Liver (tissue), 9 donors: ENCODE measurements around the gene SASH1. TPM values are rescaled to one million over a fixed set of nuclear protein-coding genes. Genes with fewer than 3 reads are reported as not detected.

Experiments
- DNase-seq: peaks from one replicate; pipeline ENCODE4 v3.0.0-alpha.2; 2017; ENCODE audit warnings: low spot score
- H3K27ac ChIP-seq, 2 donors: one replicate each; pipeline ENCODE4 v1.7.0; 2013; ENCODE audit warnings: inconsistent platforms in 2 of 2, low read length in 2 of 2, control low read depth in 1 of 2, low read depth in 1 of 2, mild to moderate bottlenecking in 1 of 2
- H3K27me3 ChIP-seq, 4 donors: one replicate each; pipeline versions ENCODE4 v1.6.1 to v1.7.0; 2013; ENCODE audit warnings: low read length in 3 of 4, inconsistent platforms in 1 of 4, mild to moderate bottlenecking in 1 of 4, moderate library complexity in 1 of 4; ENCODE audit not compliant: control insufficient read depth in 4 of 4, insufficient read depth in 4 of 4
- H3K36me3 ChIP-seq, 4 donors: one replicate each; pipeline versions ENCODE4 v1.6.1 to v1.7.0; 2013; ENCODE audit warnings: low read length in 3 of 4, mild to moderate bottlenecking in 3 of 4, low read depth in 1 of 4, moderate library complexity in 1 of 4; ENCODE audit not compliant: control insufficient read depth in 4 of 4, insufficient read depth in 3 of 4
- H3K4me1 ChIP-seq, 4 donors: one replicate each; pipeline versions ENCODE4 v1.6.1 to v1.7.0; 2013; ENCODE audit warnings: low read length in 3 of 4, mild to moderate bottlenecking in 3 of 4, moderate library complexity in 1 of 4; ENCODE audit not compliant: control insufficient read depth in 4 of 4, insufficient read depth in 4 of 4
- H3K4me3 ChIP-seq, 3 donors: one replicate each; pipeline versions ENCODE4 v1.6.1 to v1.7.0; 2013; ENCODE audit warnings: low read length in 3 of 3, control low read depth in 1 of 3, low read depth in 1 of 3, mild to moderate bottlenecking in 1 of 3
- H3K9ac ChIP-seq, 2 donors: one replicate each; pipeline ENCODE4 v1.7.0; 2013; ENCODE audit warnings: low read length in 2 of 2, mild to moderate bottlenecking in 2 of 2, moderate library complexity in 2 of 2, control low read depth in 1 of 2, low read depth in 1 of 2
- H3K9me3 ChIP-seq, 4 donors: one replicate each; pipeline versions ENCODE4 v1.6.1 to v1.7.0; 2013; ENCODE audit warnings: low read length in 3 of 4; ENCODE audit not compliant: control insufficient read depth in 4 of 4
- CTCF ChIP-seq: fragments of 150-350 bp; IDR thresholded peaks from 2 replicates; pipeline ENCODE4 v1.5.1; 2017; ENCODE audit warnings: improper control_type of control experiment, low read depth, low read length; ENCODE audit not compliant: missing input control
- EGR1 ChIP-seq, 2 donors: IDR thresholded peaks; 2 replicates each; pipeline ENCODE4 v1.6.1; 2016 to 2018; ENCODE audit warnings: antibody characterized with exemption in 2 of 2, low read depth in 2 of 2
- FOXA1 ChIP-seq: IDR thresholded peaks from 2 replicates; pipeline ENCODE4 v1.6.1; 2016; ENCODE audit warnings: antibody characterized with exemption
- FOXA2 ChIP-seq: IDR thresholded peaks from 2 replicates; pipeline ENCODE4 v1.6.1; 2016; ENCODE audit warnings: antibody characterized with exemption
- GABPA ChIP-seq, 2 donors: IDR thresholded peaks in 1 of 2; conservative IDR thresholded peaks in 1 of 2; 2 replicates each; pipeline ENCODE4 v1.6.1; 2016; ENCODE audit warnings: antibody characterized with exemption in 2 of 2, mild to moderate bottlenecking in 1 of 2, moderate library complexity in 1 of 2
- HNF4A ChIP-seq, 2 donors: conservative IDR thresholded peaks; 2 replicates each; pipeline ENCODE4 v1.6.1; 2016; ENCODE audit warnings: antibody characterized with exemption in 2 of 2, mild to moderate bottlenecking in 2 of 2
- HNF4G ChIP-seq: IDR thresholded peaks from 2 replicates; pipeline ENCODE4 v1.6.1; 2016; ENCODE audit warnings: antibody characterized with exemption
- JUND ChIP-seq, 2 donors: IDR thresholded peaks; 2 replicates each; pipeline ENCODE4 v1.6.1; 2016; ENCODE audit warnings: antibody characterized with exemption in 2 of 2
- MAX ChIP-seq: IDR thresholded peaks from 2 replicates; pipeline ENCODE4 v1.6.1; 2016; ENCODE audit warnings: antibody characterized with exemption
- NR2F2 ChIP-seq: IDR thresholded peaks from 2 replicates; pipeline ENCODE4 v1.6.1; 2016; ENCODE audit warnings: antibody characterized with exemption
- RAD21 ChIP-seq, 2 donors: IDR thresholded peaks; 2 replicates each; pipeline ENCODE4 v1.6.1; 2016; ENCODE audit warnings: antibody characterized with exemption in 2 of 2, mild to moderate bottlenecking in 2 of 2
- RXRA ChIP-seq, 2 donors: IDR thresholded peaks; 2 replicates each; pipeline ENCODE4 v1.6.1; 2017 to 2018; ENCODE audit warnings: antibody characterized with exemption in 2 of 2, mild to moderate bottlenecking in 1 of 2
- SP1 ChIP-seq: IDR thresholded peaks from 2 replicates; pipeline ENCODE4 v1.6.1; 2018; ENCODE audit warnings: antibody characterized with exemption, mild to moderate bottlenecking
- TAF1 ChIP-seq: conservative IDR thresholded peaks from 2 replicates; pipeline ENCODE4 v1.6.1; 2016; ENCODE audit warnings: antibody characterized with exemption, mild to moderate bottlenecking
- YY1 ChIP-seq: IDR thresholded peaks from 2 replicates; pipeline ENCODE4 v1.6.1; 2016; ENCODE audit warnings: antibody characterized with exemption, mild to moderate bottlenecking
- WGBS: extraction: QIAGEN DNeasy Blood & Tissue Kit; methylation state at CpG from one replicate; pipeline ENCODE4 v1.1.7; 2013; 5-methylcytosine and 5-hydroxymethylcytosine counted together
- polyA plus RNA-seq, 2 donors: library from polyadenylated mRNA; stranded (reverse) in 1 of 2; unstranded in 1 of 2; fragments of 200-250 nt in 1 of 2; fragments of >200 nt in 1 of 2; fragmentation: Nextera tagmentation in 1 of 2; extraction: Ambion mirVana in 1 of 2; gene quantifications; one replicate each; pipeline versions ENCODE4 v1.2.1 to v1.2.3, GENCODE V29; 2013 to 2015
- total RNA-seq, 2 donors: library from RNA; depleted of rRNA; stranded (reverse); fragments of >200 nt; gene quantifications; one replicate each; pipeline ENCODE4 v1.2.3, GENCODE V29; 2014
- TF ChIP-seq, protein P1 (sequence below): IDR thresholded peaks from 2 replicates; pipeline ENCODE4 v1.6.1; 2016; ENCODE audit warnings: antibody characterized with exemption
- TF ChIP-seq, protein P2 (sequence below): IDR thresholded peaks from 2 replicates; pipeline ENCODE4 v1.6.1; 2016; ENCODE audit warnings: antibody characterized with exemption
- TF ChIP-seq, protein P3 (sequence below): IDR thresholded peaks from 2 replicates; pipeline ENCODE4 v1.6.1; 2016; ENCODE audit warnings: antibody characterized with exemption, mild to moderate bottlenecking
- donor health status: healthy.
- donor health status: healthy.
- donor health status: healthy.
- donor health status: healthy.
- donor health status: healthy.

The SASH1 gene
- total and polyA plus RNA-seq, 4 donors: 3.5 to 16.4 (median 7.6) TPM

DNA sequence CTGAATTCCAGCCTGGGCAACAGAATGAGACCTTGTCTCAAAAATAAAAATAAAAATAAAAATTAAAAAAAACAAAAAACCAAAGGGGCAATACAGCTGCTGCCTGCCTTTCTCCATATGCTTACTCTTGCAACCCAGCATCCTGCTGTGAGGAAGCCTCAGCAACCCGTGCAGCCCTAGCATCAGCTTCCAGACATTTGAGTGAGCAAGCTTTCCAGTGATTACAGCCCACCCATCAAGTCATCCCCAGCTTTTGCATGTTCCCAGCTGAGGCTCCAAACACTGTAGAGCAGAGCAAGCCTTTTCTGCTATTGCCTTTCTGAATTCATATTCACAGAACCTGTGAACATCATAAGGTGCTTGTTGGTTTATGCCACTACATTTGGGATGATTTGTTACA is 93.8 kb downstream of the SASH1 start:
- Histone ChIP-seq H3K27me3 (no peaks in the 10 kb centered on the region), H3K9me3 (no peaks in the 10 kb centered on the region), H3K36me3 (no peaks in the 10 kb centered on the region), H3K4me3 (no peak overlapping the region), H3K4me1 (peaks cover 2 to 12% (median 7%) of the 10 kb centered on the region in 4 donors), H3K9ac (no peak overlapping the region), H3K27ac (no peak overlapping the region)
- no peak for DNase-seq
- TF ChIP-seq JUND (IDR thresholded peaks at IDR 0.05): no peak
- TF ChIP-seq CTCF: no peak
- TF ChIP-seq, protein P1, sequence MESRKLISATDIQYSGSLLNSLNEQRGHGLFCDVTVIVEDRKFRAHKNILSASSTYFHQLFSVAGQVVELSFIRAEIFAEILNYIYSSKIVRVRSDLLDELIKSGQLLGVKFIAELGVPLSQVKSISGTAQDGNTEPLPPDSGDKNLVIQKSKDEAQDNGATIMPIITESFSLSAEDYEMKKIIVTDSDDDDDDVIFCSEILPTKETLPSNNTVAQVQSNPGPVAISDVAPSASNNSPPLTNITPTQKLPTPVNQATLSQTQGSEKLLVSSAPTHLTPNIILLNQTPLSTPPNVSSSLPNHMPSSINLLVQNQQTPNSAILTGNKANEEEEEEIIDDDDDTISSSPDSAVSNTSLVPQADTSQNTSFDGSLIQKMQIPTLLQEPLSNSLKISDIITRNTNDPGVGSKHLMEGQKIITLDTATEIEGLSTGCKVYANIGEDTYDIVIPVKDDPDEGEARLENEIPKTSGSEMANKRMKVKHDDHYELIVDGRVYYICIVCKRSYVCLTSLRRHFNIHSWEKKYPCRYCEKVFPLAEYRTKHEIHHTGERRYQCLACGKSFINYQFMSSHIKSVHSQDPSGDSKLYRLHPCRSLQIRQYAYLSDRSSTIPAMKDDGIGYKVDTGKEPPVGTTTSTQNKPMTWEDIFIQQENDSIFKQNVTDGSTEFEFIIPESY: no peak
- TF ChIP-seq, protein P2, sequence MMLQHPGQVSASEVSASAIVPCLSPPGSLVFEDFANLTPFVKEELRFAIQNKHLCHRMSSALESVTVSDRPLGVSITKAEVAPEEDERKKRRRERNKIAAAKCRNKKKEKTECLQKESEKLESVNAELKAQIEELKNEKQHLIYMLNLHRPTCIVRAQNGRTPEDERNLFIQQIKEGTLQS: no peak
- no peak for TF ChIP-seq RAD21 (IDR thresholded peaks at IDR 0.05)
- TF ChIP-seq MAX: no peak
- TF ChIP-seq, protein P3, sequence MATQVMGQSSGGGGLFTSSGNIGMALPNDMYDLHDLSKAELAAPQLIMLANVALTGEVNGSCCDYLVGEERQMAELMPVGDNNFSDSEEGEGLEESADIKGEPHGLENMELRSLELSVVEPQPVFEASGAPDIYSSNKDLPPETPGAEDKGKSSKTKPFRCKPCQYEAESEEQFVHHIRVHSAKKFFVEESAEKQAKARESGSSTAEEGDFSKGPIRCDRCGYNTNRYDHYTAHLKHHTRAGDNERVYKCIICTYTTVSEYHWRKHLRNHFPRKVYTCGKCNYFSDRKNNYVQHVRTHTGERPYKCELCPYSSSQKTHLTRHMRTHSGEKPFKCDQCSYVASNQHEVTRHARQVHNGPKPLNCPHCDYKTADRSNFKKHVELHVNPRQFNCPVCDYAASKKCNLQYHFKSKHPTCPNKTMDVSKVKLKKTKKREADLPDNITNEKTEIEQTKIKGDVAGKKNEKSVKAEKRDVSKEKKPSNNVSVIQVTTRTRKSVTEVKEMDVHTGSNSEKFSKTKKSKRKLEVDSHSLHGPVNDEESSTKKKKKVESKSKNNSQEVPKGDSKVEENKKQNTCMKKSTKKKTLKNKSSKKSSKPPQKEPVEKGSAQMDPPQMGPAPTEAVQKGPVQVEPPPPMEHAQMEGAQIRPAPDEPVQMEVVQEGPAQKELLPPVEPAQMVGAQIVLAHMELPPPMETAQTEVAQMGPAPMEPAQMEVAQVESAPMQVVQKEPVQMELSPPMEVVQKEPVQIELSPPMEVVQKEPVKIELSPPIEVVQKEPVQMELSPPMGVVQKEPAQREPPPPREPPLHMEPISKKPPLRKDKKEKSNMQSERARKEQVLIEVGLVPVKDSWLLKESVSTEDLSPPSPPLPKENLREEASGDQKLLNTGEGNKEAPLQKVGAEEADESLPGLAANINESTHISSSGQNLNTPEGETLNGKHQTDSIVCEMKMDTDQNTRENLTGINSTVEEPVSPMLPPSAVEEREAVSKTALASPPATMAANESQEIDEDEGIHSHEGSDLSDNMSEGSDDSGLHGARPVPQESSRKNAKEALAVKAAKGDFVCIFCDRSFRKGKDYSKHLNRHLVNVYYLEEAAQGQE: no peak
- no peak for TF ChIP-seq EGR1 (IDR thresholded peaks at IDR 0.05; ENCODE audit: low read depth in 2 of 2)
- TF ChIP-seq TAF1: no peak
- TF ChIP-seq YY1: no peak
- no peak for TF ChIP-seq RXRA (IDR thresholded peaks at IDR 0.05)
- no peak for TF ChIP-seq HNF4A (conservative IDR thresholded peaks at IDR 0.05)
- no peak for TF ChIP-seq SP1
- TF ChIP-seq FOXA2: no peak
- TF ChIP-seq GABPA (IDR thresholded peaks at IDR 0.05 in 1 of 2, conservative IDR thresholded peaks at IDR 0.05 in 1 of 2): no peak
- TF ChIP-seq FOXA1: no peak
- no peak for TF ChIP-seq NR2F2
- no peak for TF ChIP-seq HNF4G
- 91% methylated on average over 1 of the region's 1 CpG for WGBS
